Gastroesophageal sphincter (tissue), 4 donors: Measurements from ENCODE around the gene ERMP1. TPM values are rescaled to one million over a fixed set of nuclear protein-coding genes. Genes with fewer than 3 reads are reported as not detected.

Source experiments
- ATAC-seq: fragments of 150-250 bp; one replicate; pipeline ENCODE4 v1.9.1; 2016; ENCODE audit warnings: mild to moderate bottlenecking, moderate library complexity
- H3K27ac ChIP-seq, 4 donors: fragments of 200-600 bp; sonication (generic) in 3 of 4; 1 replicate in 3 of 4; 2 replicates in 1 of 4; pipeline ENCODE4 v1.5.1; 2016 to 2019
- H3K27me3 ChIP-seq: fragments of 200-600 bp; sonication (generic); one replicate; pipeline ENCODE4 v1.5.1; 2019
- H3K36me3 ChIP-seq, 2 donors: fragments of 200-600 bp; sonication (generic); one replicate each; pipeline ENCODE4 v1.5.1; 2019; ENCODE audit warnings: control low read depth in 1 of 2
- H3K4me1 ChIP-seq, 3 donors: fragments of 200-600 bp; sonication (generic); 1 replicate in 2 of 3; 2 replicates in 1 of 3; pipeline ENCODE4 v1.5.1; 2016 to 2019; ENCODE audit warnings: control low read depth in 2 of 3
- H3K4me3 ChIP-seq, 2 donors: fragments of 200-600 bp; sonication (generic); one replicate each; pipeline ENCODE4 v1.5.1; 2019; ENCODE audit warnings: mild to moderate bottlenecking in 1 of 2, moderate library complexity in 1 of 2
- H3K9me3 ChIP-seq, 3 donors: fragments of 200-600 bp; sonication (generic); one replicate each; pipeline ENCODE4 v1.5.1; 2017 to 2019; ENCODE audit warnings: control low read depth in 2 of 3
- CTCF ChIP-seq, 4 experiments: fragments of 200-600 bp in 2 of 4; fragments of 450-650 bp in 2 of 4; sonication (generic) in 1 of 4; IDR thresholded peaks; one replicate each; pipeline ENCODE4 v1.5.1; 2017 to 2019; ENCODE audit warnings: antibody characterized with exemption in 4 of 4, mild to moderate bottlenecking in 2 of 4, moderate library complexity in 2 of 4
- EP300 ChIP-seq: sonication (generic); formaldehyde crosslinking; IDR thresholded peaks from one replicate; pipeline ENCODE4 v1.6.1; 2017; ENCODE audit warnings: antibody characterized with exemption, mild to moderate bottlenecking
- POLR2A ChIP-seq, 2 donors: fragments of 450-650 bp; IDR thresholded peaks; one replicate each; pipeline ENCODE4 v1.6.1; 2017; ENCODE audit warnings: antibody characterized with exemption in 2 of 2, mild to moderate bottlenecking in 2 of 2, moderate library complexity in 1 of 2
- POLR2AphosphoS5 ChIP-seq: sonication (generic); formaldehyde crosslinking; IDR thresholded peaks from one replicate; pipeline ENCODE4 v1.6.1; 2017; ENCODE audit warnings: antibody characterized with exemption
- whole genome bisulfite sequencing, 2 donors: methylation state at CpG; one replicate each; pipeline ENCODE4 v1.1.5; 2018; ENCODE audit warnings: low coverage in 1 of 2; 5-methylcytosine and 5-hydroxymethylcytosine counted together
- total RNA-seq, 4 donors: library from RNA; depleted of rRNA; stranded (reverse); fragments of >200 nt; gene quantifications; one replicate each; pipeline ENCODE4 v1.1.0, GENCODE V29; 2016

ERMP1 gene
- total RNA-seq, 4 donors from 2014 or later, result 6.6 to 12.2 (median 11.7) TPM

GRCh38 chr9:5876026-5876425 is 43.1 kb upstream of the ERMP1 start:
- H3K36me3 ChIP-seq, result peaks cover 0 to 38% of the 10 kb centered on the region in 2 donors
- no peaks in the 10 kb centered on the region for H3K4me1 ChIP-seq
- no peak overlapping the region for H3K27ac ChIP-seq
- ATAC-seq, result no peak
- no peaks in the 10 kb centered on the region for H3K9me3 ChIP-seq
- no peak for TF ChIP-seq POLR2AphosphoS5
- TF ChIP-seq CTCF (IDR thresholded peaks at IDR 0.05), result no peak
- no peak for TF ChIP-seq EP300
- TF ChIP-seq POLR2A (IDR thresholded peaks at IDR 0.05), result no peak
- 75% methylated on average over 1 of the region's 1 CpG; no CpG with 5 or more reads in 1 of the 2 donors for WGBS, 2 donors
- no peak overlapping the region for H3K4me3 ChIP-seq
- no peaks in the 10 kb centered on the region for H3K27me3 ChIP-seq

- H3K27me3 ChIP-seq, result no peaks in the 10 kb centered on the region
- H3K9me3 ChIP-seq, result no peaks in the 10 kb centered on the region
- WGBS, 2 donors, result 81 to 96% methylated on average over 2 of the region's 2 CpGs
- H3K36me3 ChIP-seq, result peaks cover 0 to 52% of the 10 kb centered on the region in 2 donors
- no peak overlapping the region for H3K27ac ChIP-seq
- TF ChIP-seq CTCF (IDR thresholded peaks at IDR 0.05) (no peak), POLR2A (IDR thresholded peaks at IDR 0.05) (no peak), EP300 (no peak), POLR2AphosphoS5 (no peak)
- no peak overlapping the region for H3K4me3 ChIP-seq
- no peaks in the 10 kb centered on the region for H3K4me1 ChIP-seq
- no peak for ATAC-seq
Observed at GRCh38 chr9:5874048-5874447, 41.1 kb upstream of the ERMP1 start.

GRCh38 chr9:5873439-5873838 is 40.5 kb upstream of the ERMP1 start:
- Histone ChIP-seq H3K9me3 (no peaks in the 10 kb centered on the region), H3K4me1 (no peaks in the 10 kb centered on the region), H3K4me3 (no peak overlapping the region), H3K27ac (no peak overlapping the region), H3K27me3 (no peaks in the 10 kb centered on the region), H3K36me3 (peaks cover 0 to 52% of the 10 kb centered on the region in 2 donors)
- TF ChIP-seq POLR2AphosphoS5 (no peak), POLR2A (IDR thresholded peaks at IDR 0.05) (no peak), EP300 (no peak), CTCF (IDR thresholded peaks at IDR 0.05) (no peak)
- WGBS, 2 donors, result 83 to 87% methylated on average over 3 to 5 of the region's 5 CpGs
- ATAC-seq, result no peak

GRCh38 chr9:5872511-5872910 is 39.6 kb upstream of the ERMP1 start:
- H3K36me3 ChIP-seq, result peaks cover 0 to 59% of the 10 kb centered on the region in 2 donors
- no peaks in the 10 kb centered on the region for H3K9me3 ChIP-seq
- no peaks in the 10 kb centered on the region for H3K27me3 ChIP-seq
- no peak overlapping the region for H3K27ac ChIP-seq
- WGBS, 2 donors, result 69 to 70% methylated on average over 4 of the region's 4 CpGs
- no peak for ATAC-seq
- H3K4me3 ChIP-seq, result no peak overlapping the region
- no peaks in the 10 kb centered on the region for H3K4me1 ChIP-seq
- no peak for TF ChIP-seq POLR2A (IDR thresholded peaks at IDR 0.05)
- no peak for TF ChIP-seq POLR2AphosphoS5
- no peak for TF ChIP-seq EP300
- TF ChIP-seq CTCF (IDR thresholded peaks at IDR 0.05), result no peak

- Histone ChIP-seq H3K36me3 (peaks cover 0 to 64% of the 10 kb centered on the region in 2 donors), H3K9me3 (no peaks in the 10 kb centered on the region), H3K27ac (no peak overlapping the region), H3K4me3 (no peak overlapping the region), H3K27me3 (no peaks in the 10 kb centered on the region), H3K4me1 (no peaks in the 10 kb centered on the region)
- ATAC-seq, result no peak
- WGBS, 2 donors, result 30 to 56% methylated on average over 2 of the region's 2 CpGs
- TF ChIP-seq POLR2AphosphoS5 (no peak), POLR2A (IDR thresholded peaks at IDR 0.05) (no peak), EP300 (no peak), CTCF (IDR thresholded peaks at IDR 0.05) (no peak)
Observed at GRCh38 chr9:5871785-5872184, 38.9 kb upstream of the ERMP1 start.
